Body of pancreas (tissue), 4 donors: ENCODE measurements around the gene SMOC2. TPM values are rescaled to one million over a fixed set of nuclear protein-coding genes. Genes with fewer than 3 reads are reported as not detected.
"Not testable (repeated sequence)": the region's sequence is repeated elsewhere in the genome, so short reads cannot be mapped to it uniquely, and the experiment has no call there.

Source experiments
- ATAC-seq: fragments of 150-250 bp; one replicate; pipeline ENCODE4 v1.9.1; 2016
- DNase-seq, 4 donors: peaks; one replicate each; pipeline ENCODE4 v3.0.0-alpha.2; 2019
- H3K27ac ChIP-seq, 4 donors: fragments of 200-600 bp; sonication (generic); 1 replicate in 3 of 4; 2 replicates in 1 of 4; pipeline versions ENCODE4 v1.5.1 to v1.6.1; 2016 to 2019; ENCODE audit warnings: mild to moderate bottlenecking in 1 of 4, mixed read lengths in 1 of 4, moderate library complexity in 1 of 4
- H3K27me3 ChIP-seq, 2 donors: fragments of 200-600 bp; sonication (generic); one replicate each; pipeline ENCODE4 v1.6.0; 2016; ENCODE audit warnings: mild to moderate bottlenecking in 1 of 2
- H3K36me3 ChIP-seq, 2 donors: fragments of 200-600 bp; sonication (generic); replicated peaks in 1 of 2; 2 replicates each; pipeline ENCODE4 v1.5.1; 2016; ENCODE audit warnings: low read depth in 2 of 2; ENCODE audit not compliant: insufficient read depth in 1 of 2
- H3K4me1 ChIP-seq: fragments of 200-600 bp; sonication (generic); one replicate; pipeline ENCODE4 v1.6.0; 2016
- H3K4me3 ChIP-seq, 2 donors: fragments of 200-600 bp; sonication (generic); 1 replicate in 1 of 2; 2 replicates in 1 of 2; pipeline ENCODE4 v1.5.1; 2016 to 2019
- H3K9me3 ChIP-seq, 3 donors: fragments of 200-600 bp; sonication (generic); 1 replicate in 2 of 3; 2 replicates in 1 of 3; pipeline ENCODE4 v1.5.1; 2016
- CTCF ChIP-seq, 7 experiments: fragments of 450-650 bp in 4 of 7; fragments of 200-600 bp in 3 of 7; sonication (generic) in 3 of 7; IDR thresholded peaks; one replicate each; pipeline ENCODE4 v1.5.1; 2016 to 2019; ENCODE audit warnings: antibody characterized with exemption in 7 of 7
- POLR2A ChIP-seq, 3 donors: fragments of 450-650 bp; IDR thresholded peaks; one replicate each; pipeline ENCODE4 v1.6.1; 2016; ENCODE audit warnings: antibody characterized with exemption in 3 of 3, mild to moderate bottlenecking in 2 of 3
- WGBS, 2 donors: methylation state at CpG; one replicate each; pipeline ENCODE4 v1.1.5; 2017; 5-methylcytosine and 5-hydroxymethylcytosine counted together
- intact Hi-C: fragments of 100-400 bp; cut with DNase I; formaldehyde crosslinking; loops from one replicate; pipeline ENCODE4 v1.15.1; 2023
- total RNA-seq, 2 donors: library from RNA; depleted of rRNA; stranded (reverse); fragments of >200 nt; gene quantifications; one replicate each; pipeline ENCODE4 v1.1.0, GENCODE V29; 2016

Gene SMOC2
- total RNA-seq, 2 donors from 2014 or later: 22.7 to 31.4 TPM

- intact Hi-C loops: no loop called here
- DNase-seq: no peak
- no peak overlapping the region for H3K27ac ChIP-seq
- H3K4me3 ChIP-seq: no peak overlapping the region
- WGBS, 2 donors: 65 to 69% methylated on average over 13 of the region's 13 CpGs
- H3K4me1 ChIP-seq: no peaks in the 10 kb centered on the region
- no peak for ATAC-seq
- no peak for TF ChIP-seq POLR2A (IDR thresholded peaks at IDR 0.05)
- TF ChIP-seq CTCF (IDR thresholded peaks at IDR 0.05): no peak
- no peaks in the 10 kb centered on the region for H3K9me3 ChIP-seq
- no peaks in the 10 kb centered on the region for H3K36me3 ChIP-seq
- H3K27me3 ChIP-seq: no peaks in the 10 kb centered on the region
These were observed 168.2 kb downstream of the SMOC2 start for GRCh38 chr6:168609026-168609685.

DNA sequence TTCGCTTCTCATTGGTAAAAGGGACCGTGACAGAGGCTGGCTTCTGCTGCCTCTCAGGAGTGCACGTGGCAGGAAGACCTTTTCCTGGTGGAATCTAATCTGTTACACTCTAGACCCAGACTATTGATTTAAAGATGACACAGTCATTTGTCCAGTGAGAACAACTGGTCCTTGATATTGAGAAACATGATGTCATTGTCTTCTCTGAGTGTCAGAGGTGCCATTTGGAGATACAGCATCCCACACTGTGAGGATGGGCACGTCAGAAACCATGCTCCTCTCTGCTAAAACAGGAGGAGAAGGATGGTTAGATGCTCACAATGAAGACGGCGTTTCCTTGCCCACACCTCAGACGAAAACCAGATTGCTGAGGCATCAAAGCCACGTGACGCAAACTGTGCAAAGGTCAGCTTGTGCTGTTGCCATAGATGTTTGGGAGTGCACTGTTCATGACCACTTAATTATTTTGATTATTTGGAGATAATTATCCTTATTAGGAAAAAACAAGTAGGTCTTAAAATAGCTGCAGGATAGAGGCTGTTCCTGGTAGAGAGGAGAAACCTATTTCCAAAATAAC lies 169.0 kb downstream of the SMOC2 start:
- H3K9me3 ChIP-seq: no peaks in the 10 kb centered on the region
- H3K27ac ChIP-seq: no peak overlapping the region
- H3K27me3 ChIP-seq: no peaks in the 10 kb centered on the region
- H3K4me1 ChIP-seq: no peaks in the 10 kb centered on the region
- intact Hi-C loops: no loop called here
- no peaks in the 10 kb centered on the region for H3K36me3 ChIP-seq
- TF ChIP-seq POLR2A (IDR thresholded peaks at IDR 0.05): no peak
- 73 to 75% methylated on average over 9 of the region's 9 CpGs for WGBS, 2 donors
- DNase-seq: no peak
- ATAC-seq: no peak
- H3K4me3 ChIP-seq: no peak overlapping the region

DNA sequence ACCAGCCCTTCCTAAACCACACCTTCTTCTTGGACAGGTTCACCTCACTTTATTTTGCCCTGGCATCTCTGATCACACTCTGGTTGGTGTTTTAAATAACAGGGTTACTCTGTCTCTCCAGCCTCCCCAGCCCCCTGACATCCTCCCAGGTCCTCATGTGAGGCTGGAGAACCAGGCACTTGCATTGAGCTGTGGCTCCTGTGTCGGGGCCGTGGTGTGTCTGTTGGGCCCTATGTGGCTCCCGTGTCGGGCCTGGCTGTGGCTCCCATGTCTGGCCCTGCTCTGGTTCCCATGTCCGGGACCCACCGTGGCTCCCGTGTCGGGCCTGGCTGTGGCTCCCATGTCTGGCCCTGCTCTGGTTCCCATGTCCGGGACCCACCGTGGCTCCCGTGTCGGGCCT lies 170.0 kb downstream of the SMOC2 start:
- WGBS, 2 donors: 89 to 93% methylated on average over 8 to 11 of the region's 12 CpGs
- H3K36me3 ChIP-seq, ATAC-seq, H3K9me3 ChIP-seq, H3K27ac ChIP-seq, intact Hi-C loops, H3K4me1 ChIP-seq, DNase-seq, H3K4me3 ChIP-seq, H3K27me3 ChIP-seq: not testable (repeated sequence)

- intact Hi-C loops: no loop called here
These were observed 170.7 kb downstream of the SMOC2 start for GRCh38 chr6:168611691-168612090.

GRCh38 chr6:168612586-168612985 lies 171.6 kb downstream of the SMOC2 start:
- 91 to 95% methylated on average over 13 of the region's 13 CpGs for WGBS, 2 donors
- no peaks in the 10 kb centered on the region for H3K4me1 ChIP-seq
- intact Hi-C loops: no loop called here

More at GRCh38 chr6:168611691-168612090, 170.7 kb downstream of the SMOC2 start:
- H3K36me3 ChIP-seq: no peaks in the 10 kb centered on the region
- TF ChIP-seq POLR2A (IDR thresholded peaks at IDR 0.05): no peak
- no peak for TF ChIP-seq CTCF (IDR thresholded peaks at IDR 0.05)
- ATAC-seq: no peak
- no peak for DNase-seq
- no peaks in the 10 kb centered on the region for H3K9me3 ChIP-seq
- H3K27me3 ChIP-seq: no peaks in the 10 kb centered on the region
- H3K4me3 ChIP-seq: no peak overlapping the region
- H3K27ac ChIP-seq: no peak overlapping the region
- 83 to 98% methylated on average over 14 of the region's 14 CpGs for WGBS, 2 donors
- H3K4me1 ChIP-seq: no peaks in the 10 kb centered on the region

More at GRCh38 chr6:168612586-168612985, 171.6 kb downstream of the SMOC2 start:
- H3K4me3 ChIP-seq: no peak overlapping the region
- ATAC-seq: no peak
- TF ChIP-seq CTCF (IDR thresholded peaks at IDR 0.05) (no peak), POLR2A (IDR thresholded peaks at IDR 0.05) (no peak)
- H3K27ac ChIP-seq: no peak overlapping the region
- no peaks in the 10 kb centered on the region for H3K9me3 ChIP-seq
- no peaks in the 10 kb centered on the region for H3K27me3 ChIP-seq
- no peak for DNase-seq
- no peaks in the 10 kb centered on the region for H3K36me3 ChIP-seq
